ENCODE data around the gene PLA2G2C.

Gene PLA2G2C

DNA sequence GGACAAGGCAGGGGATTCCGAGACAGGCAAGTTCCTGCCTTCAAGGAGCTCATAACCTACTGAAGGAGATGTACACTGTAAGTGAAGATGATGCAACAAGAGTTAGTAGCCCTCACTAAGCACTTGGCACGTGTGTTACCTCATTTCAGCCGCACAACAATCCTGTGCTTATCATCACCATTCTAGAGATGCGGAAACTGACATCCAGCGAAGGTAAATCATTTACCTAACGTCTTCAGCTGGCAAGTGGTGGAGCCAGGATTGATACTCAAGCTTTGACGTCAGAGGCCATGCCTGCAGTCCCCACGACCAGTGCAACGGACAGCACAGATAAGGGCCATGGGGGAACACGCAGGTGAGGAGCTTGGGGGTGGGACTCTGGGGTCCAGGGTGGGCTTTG is 3.3 kb downstream of the PLA2G2C start:
- no peak for DNase-seq

DNA sequence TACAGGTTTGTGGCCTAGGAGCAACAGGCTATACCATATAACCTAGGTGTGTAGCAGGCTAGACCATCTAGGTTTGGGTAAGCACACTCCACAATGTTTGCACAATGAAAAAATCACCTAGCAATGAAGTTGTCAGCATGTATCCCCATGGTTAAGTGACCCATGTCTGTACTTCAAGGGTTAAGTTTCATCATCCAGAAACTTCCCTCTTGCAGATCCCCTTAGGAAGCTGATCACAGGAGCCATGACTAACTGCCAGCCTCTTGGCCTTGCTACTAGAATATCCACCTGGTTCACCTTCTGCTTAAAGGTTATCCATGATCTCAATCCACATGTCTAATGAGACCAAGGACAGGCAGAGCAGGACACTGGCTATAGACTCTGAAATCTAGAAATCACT is 3.9 kb downstream of the PLA2G2C start:
- no peak for DNase-seq

DNA sequence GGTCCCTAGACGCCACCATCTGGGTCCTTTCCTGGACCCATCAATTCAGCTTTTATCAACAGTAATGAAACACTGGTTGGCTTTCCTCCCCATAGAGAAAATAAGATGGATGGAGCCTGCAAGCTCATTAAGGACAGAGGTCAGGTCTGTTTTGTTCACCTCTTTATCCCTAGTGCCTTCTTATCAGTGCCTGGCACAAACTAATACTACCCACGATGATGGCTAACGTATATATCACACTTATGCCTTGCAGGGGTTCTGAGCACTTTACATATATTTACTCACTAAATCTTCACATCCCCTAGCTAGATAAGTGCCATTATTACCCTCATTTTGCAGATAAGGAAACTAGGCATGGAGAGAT is 5.5 kb downstream of the PLA2G2C start:
- no peak for DNase-seq

DNA sequence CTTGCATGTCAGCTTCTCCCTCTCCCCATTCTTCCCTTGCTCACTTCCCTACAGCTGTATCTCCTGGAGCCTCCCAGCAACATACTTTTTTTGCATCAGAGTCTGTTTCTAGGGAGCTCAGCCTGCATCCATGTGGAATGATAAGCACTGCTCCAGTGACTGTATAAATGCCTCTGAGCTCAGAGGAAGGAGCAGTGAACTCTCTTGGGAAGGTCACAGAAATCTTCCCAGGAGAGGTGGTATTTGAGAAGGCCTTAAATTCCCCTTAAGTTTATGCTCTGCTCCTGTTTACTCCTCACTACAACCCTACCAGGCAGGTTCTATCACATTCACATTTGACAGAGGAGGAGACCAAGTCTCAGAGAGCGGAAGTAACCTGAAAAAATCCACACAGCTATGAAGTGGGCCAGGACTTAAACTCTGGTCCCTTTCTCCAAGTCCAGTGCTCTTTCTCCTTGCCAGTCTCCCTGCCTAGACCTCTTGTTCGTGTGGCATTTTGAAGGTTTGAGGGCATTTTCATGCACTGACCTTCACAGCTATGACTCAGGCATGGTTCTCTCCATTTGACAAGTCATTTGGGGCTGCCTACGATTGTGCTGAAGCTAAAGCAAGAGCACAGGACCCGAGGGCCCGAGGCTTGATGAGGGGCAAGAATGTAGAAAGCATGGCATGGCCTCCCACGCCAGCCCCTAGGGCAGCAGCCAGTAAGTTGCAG is 6.0 kb downstream of the PLA2G2C start:
- no peak for DNase-seq

DNA sequence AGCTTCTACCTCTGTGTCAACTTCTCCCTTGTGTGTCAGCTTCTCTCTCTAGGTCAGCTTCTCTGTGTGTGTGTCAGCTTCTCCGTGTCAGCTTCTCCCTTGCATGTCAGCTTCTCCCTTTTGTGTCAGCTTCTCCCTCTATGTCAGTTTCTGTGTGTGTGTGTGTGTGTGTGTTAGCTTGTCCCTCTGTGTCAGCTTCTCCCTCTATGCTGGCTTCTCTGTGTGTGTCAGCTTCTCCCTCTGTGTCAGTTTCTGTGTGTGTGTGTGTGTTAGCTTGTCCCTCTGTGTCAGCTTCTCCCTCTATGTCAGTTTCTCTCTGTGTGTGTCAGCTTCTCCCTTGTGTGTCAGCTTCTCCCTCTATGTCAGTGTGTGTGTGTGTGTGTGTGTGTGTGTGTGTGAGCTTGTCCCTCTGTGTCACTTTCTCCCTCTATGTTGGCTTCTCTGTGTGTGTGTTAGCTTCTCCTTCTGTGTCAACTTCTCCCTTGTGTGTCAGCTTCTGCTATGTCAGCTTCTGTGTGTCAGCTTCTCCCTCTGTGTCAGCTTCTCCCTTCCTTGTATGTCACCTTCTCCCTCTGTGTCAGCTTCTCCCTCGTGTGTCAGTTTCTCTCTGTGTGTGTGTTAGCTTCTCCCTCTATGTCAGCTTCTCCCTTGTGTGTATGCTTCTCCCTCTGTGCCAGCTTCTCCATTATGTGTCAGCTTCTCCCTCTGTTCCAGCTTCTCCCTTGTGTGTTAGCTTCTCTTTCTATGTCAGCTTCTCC is 6.8 kb downstream of the PLA2G2C start:
- no peak for DNase-seq

DNA sequence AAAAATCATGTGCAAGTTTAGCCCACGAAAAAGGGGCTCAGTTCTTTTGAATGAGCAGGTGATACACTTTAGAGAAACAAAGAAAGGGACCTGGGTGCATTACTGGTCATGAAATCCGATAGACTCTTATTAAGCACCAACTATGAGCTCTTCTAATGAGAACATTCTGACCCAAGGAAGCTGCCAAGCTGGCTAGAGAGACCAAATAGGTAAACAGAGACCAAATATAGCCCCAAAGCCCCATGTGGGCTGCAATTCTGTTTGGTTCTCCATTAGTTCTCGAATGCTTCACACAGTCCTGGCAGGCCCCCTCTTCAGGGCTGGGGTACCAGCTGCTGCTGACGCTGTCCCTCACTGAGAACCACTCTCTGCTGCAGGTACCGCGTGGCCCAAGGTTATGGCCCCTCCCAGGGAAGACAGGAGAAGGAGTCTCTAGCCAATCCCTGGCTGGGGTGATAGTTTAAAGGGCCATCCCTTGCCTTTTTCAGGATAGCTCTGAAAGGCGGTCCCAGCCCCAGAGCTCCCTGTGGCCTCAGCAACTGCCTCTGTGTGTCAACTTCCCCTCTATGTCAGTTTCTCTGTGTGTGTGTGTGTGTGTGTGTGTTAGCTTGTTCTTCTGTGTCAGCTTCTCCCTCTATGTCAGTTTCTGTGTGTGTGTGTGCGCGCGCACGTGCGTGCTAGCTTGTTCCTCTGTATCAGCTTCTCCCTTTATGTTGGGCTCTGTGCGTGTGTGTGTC is 7.5 kb downstream of the PLA2G2C start:
- no peak for DNase-seq

DNA sequence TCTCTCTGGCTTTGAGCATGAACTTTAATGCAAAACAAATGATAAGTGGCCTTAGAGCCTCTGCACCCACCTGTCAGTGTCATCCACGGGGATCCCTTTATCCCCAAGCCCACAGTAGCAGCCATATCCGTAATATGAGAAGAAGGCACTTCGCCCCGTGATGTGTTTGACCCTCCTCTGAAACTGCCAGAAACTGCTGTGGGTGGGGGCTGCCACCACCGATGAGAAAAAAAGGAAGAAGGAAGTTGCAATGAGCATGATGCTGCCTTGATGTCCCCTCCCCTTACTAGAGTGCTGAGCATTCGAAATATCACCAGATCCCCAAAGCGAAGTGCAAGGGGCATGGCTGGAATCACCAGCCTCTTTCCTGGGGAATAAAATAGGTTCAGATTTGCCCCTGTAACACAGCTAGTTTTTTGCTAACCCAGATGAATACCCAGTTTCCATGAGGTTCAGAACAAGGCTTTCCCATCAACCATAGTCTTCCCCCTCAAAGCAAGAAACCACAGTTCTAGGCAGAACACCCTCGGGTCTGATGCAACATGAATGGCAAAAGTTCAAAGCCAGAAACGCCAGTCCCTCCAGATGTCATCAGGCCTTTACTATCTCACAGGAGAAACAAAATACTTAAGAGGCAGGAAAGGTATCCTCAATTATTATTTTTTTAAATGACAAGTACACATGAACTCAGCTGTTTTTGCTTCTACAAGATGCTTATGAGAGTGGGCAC is 11.2 kb downstream of the PLA2G2C start:
- no peak for DNase-seq

DNA sequence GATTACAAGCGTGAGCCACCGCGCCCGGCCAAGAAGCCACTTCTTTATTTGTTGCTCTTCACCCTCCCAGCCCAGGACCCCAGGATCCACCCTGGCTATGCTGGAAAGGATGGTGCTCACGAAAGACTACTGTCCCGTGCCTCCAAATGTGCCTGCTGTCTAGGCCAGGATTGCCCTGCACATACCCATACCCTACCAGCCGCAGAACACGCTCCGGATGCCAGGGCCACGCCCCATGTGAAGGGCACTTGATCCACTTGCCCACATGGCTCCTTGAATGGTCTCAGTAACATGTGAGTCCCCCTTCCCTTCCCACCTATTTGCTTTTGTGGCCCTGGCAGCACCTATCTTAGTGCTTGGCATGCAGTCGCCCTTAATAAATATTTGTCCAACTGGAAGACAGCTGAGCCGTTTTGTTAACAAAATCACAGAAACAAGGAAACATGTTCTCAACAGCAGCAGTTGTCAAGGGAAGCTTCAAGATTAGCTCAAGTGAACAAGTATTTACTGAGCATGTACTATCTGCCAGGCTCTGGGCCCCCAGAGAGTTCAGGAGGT is 14.2 kb downstream of the PLA2G2C start:
- no peak for DNase-seq

DNA sequence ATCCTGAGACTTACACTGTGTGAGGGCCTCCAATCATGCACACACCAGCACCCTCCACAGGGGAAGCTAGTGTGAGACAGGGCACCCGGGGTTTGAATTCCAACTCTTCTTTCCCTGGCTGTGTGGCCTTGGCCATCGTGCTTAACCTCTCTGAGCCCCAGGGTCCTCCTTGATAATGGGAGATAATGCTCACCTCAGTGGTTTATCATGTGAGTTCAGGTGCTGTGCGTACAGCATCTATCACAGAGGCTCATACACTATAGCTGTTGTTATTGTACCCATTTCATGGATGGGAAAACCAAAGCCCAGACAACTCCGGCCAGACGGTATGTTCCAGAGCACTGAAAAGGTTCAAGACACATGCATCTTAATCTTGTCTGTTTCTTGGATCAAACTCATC is 16.4 kb downstream of the PLA2G2C start:
- DNase-seq, result no peak

DNA sequence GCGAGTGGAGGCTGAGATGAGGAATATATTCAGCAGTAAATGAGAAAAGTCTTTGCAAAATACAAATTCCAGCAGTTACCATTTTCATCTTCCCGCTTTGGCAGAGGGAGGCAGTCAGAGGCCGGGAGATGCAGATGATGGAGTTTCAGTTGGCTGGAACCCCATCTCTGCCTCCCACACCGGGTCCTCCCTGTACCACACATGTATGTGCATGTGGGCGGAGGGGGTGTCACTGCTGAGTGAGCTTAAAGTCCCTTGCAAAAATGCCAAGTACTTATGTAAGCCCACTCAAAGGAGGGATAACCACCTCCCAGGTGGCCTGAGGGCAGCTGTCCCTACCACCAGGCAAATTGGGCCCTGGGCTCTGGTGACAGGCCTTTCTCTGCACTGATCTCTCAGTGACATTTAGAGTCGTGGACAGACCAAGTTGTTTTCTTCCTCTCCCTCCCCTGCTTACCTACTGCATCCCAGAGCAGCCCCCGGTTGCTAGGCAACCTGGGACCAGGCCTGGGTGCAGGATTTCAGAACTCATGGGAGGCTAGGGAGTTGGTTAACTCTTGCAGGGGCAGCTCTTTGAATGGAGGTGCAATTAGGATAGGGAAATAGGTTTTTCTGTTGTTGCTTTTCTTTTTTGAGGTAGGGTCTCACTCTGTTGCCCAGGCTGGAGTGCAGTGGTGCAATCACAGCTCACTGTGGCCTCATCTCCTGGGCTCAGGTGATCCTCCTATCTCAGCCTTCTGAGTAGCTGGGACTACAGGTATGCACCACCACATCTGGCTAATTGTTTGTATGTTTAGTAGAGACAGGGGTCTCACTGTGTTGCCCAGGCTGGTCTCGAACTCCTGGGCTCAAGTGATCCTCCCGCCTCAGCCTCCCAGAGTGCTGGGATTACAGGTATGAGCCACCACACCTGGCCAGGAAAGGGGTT is 17.5 kb downstream of the PLA2G2C start:
- DNase-seq, result no peak

DNA sequence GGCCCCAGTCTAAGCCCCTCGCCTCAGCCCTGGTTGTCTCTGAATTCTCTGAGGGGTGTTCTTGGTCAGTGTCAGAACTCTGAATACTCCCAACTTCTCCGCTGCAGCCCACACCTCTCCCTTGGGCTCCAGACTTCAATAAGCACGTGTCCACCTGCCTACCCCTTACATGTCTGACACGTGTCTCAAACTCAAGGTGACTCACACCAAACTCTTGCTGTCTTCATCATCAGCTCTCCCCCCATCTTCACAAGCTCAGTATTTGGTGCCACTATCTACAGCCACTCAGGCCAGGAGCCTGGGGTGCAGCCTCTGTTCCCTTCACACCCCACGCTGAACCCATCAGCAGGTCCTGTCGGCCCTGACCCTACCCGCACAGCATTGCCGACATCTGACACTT is 19.2 kb downstream of the PLA2G2C start:
- no peak for DNase-seq

DNA sequence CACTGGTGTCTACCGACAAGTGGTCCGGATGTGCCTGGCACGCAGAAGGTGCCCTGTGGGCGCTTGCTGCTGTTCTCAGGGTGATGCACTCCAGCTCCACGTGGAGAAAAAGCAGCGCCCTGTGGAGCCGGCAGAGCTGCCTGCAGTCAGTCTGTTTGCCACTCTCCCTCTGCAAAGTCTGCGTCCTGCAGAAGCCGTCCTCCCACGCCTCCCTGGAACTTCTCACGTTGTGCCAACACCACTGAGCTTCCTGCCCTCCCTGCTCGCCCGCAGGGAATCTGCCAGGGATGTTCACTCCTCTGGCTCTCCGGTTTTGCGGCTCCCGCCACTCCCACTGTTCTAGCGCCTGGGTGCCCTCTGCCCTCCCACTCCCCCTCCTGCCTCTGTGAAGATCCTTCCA is 20.3 kb downstream of the PLA2G2C start:
- no peak for DNase-seq

DNA sequence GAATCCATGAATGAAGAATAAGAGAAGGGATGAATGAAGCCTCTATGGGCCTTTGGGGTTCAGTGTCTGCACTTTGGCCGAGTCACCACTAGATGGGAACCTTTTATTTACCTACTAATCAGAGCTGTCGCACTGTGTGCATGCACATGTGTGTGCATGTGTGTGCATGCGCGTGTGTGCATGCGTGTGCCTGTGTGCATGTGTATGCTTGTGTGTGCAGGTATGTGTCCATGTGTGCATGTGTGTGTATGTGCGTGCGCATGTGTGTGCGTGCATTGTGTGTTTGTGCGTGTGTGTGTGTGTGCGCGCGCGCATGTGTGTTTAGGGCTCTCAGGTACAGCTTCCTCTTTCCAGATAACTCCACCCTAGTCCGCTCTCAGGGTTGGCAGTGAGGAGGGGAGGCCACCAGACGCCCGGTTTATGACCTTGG is 20.8 kb downstream of the PLA2G2C start:
- peak; percentile 49 for DNase-seq

DNA sequence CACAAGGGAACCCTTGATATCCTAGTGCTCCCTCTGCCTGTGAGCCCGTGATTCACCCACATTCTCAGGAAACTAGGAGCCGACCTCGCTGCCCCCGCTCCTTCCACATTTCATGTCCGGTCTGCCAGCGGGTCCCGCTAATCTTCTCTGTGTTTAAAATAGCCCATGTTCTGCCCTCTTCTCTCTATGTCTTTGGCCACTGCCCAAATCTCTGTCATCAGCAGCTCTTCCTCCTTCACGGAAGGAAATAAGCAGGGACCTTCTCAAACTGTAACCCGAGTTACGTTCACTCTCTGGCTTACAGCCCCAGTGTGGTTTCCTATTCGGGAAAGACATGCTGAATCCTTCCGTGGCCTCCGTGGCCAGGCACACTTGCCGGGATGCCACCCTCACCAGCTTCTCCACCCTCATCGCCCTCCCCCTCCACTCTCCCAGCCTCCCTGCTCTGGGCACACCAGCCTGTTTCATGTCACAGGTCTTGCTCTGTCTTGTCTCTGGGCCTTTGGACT is 21.6 kb downstream of the PLA2G2C start:
- DNase-seq, result peak; percentile 27

DNA sequence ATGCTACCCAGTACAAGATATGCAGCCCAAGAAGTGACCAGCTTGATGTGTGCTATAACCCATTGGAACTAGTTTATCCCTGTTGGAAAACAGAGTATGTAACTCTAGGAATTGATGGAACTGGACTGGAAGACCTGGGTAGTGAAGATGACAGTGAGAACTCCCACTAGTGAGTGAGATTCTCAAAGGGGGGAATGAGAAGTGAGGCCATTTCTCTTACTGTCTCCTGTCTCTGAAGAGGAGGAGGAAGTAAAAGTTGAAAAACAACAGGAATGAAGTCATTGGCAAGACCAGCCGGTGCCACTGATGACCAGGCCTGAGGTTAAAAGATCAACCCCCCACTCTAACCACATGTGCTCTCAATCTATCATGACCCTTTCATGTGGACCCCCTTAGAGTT is 26.3 kb downstream of the PLA2G2C start:
- DNase-seq, result no peak

DNA sequence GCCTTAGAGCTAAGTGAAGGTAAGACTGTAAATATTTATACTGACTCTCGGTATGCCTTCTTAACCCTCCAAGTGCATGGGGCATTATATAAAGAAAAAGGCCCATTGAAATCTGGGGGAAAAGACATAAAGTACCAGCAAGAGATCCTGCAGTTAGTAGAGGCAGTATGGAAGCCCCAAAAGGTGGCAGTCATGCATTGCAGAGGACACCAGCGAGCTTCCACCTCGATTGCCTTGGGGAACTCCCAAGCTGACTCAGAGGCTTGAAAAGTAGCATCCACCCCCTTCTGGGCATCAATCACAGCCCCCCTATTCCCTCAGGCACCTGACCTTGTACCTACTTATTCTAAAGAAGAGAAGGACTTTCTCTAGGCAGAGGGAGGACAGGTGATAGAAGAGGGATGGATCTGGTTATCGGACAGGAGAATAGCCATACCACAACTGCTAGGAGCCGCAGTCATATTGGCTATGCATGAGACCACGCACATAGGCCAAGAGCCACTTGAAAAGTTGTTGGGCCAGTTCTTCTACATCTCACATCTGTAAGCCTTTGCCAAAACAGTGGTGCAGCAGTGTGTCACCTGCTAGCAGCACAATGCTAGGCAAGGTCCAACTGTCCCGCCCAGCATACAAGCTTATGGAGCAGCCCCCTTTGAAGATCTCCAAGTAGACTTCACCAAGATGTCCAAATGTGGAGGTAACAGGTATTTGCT is 27.8 kb downstream of the PLA2G2C start:
- no peak for DNase-seq

DNA sequence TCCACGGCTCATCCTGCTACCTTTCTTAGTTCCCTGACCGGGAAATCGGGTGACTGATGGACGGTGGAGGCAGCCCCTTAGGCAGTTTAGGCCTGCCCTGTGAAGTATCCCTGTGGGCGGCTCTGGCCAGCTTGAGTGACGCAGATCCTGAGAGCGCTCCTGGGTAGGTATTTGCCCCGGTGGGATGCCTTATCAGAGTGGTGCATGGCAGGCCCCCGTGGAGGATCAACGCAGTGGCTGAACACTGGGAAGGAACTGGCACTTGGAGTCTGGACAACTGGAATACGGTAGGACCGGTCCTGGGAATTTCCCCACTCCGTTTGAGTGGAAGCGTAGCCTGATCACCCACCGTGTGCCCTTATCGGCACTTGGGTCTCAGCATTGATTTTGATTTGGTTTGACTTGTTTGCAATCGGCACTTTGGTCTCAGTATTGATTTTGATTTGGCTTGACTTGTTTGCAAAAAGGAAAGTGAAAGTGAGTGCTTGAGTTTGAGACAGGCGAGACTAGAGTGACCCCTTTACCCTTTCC is 32.0 kb downstream of the PLA2G2C start:
- DNase-seq, result no peak

DNA sequence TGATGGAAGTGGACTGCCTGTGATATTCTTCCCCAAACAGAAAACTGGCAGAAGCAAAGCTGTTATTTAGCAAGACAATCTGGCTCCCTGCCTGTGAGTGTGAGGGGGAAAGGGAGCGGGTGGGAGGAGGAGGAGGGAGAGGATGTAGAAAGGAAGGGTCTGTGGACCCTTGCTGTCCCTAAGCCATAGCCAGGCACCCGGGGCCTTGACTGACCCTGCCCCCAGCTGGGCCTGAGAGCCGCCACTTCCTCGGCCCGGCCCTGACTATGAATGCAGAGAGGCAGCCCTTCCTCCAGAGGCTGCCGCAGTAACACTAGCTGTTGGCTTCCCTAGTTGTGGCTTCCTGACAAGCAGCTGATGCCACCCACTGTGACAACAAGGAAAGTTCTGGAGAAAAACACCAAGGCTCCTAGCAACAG is 33.3 kb downstream of the PLA2G2C start:
- no peak for DNase-seq

DNA sequence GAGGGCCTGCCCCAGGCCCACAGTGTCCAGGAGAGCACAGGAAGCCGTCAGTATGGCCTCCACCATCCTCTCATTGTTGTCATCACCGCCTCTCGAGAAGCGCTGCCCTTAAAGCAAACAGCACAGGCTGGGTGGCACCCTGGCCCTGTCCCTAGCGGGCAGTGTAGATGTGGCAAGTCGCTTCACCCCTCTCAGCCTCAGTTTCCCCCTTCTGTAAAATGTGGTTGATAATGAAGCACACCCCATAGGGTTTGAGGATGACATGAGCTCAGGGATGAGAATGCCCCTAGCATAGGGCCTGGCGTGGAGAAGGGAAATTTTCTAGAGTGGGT is 33.8 kb downstream of the PLA2G2C start:
- no peak for DNase-seq

DNA sequence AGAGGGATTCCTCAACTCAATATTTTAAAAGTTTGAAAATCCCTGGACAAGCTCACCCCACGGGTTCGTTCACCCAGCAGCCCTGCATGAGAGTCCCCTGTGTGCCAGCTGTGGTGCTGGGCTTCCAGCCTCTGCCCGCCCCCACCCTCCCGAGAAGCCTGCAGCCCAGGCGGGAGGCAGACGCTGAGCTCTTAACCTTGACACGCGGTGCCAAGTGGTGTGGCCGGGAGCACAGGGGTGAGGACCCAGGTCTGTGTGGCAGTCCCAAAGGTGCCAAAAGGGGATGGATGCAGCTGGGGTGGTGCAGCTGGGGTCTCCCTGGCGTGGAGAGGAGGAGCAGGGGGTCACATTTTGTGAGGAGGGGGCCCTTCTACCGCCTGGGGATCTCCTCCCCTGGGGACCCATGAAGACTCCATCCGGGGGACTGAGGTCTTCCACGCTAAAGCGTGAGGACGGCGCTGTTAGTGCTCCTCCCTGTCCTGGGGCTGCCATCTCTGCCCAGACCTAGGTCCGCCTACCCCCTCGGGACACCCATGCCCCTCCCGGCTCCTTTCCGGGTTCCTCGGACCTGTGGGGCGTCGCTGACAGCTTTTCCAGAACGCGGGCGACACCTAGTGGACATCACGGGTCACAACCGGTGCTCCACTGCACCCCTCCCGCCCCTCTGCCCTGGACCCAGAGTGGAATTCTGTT is 34.3 kb downstream of the PLA2G2C start:
- DNase-seq, result peak; percentile 79
